ENCODE results near the gene LPAR2. TPM values are rescaled to one million over a fixed set of nuclear protein-coding genes. Genes with fewer than 3 reads are reported as not detected.

LPAR2 gene
- total RNA-seq, 1 donor = 0.72 TPM

DNA sequence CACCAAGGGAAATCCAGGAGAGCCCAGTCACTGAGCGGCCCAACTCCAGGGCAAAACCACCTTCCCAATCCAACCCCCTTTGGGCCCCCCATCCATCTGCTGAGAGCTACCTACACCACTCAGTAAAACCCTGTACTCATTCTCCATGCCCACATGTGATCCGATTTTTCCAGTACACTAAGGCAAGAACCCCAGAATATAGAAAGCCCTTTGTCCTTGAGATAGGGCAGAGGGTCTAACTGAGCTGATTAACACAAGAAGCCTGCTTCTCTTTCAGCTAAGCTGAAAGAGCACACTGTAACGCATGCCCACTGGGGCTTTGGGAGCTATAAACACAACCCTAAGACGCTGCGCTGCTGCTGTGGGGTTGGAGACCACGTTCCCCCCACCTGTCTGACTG is 45.5 kb downstream of the LPAR2 start:
- Histone ChIP-seq H3K36me3 (ENCODE audit: insufficient read depth, low read length) (no peaks in the 10 kb centered on the region), H3K27ac (ENCODE audit: low read depth, low read length) (no peak overlapping the region), H3K79me2 (ENCODE audit: insufficient read depth, low read length) (no peaks in the 10 kb centered on the region), H3K4me1 (ENCODE audit: insufficient read depth, low read length) (no peaks in the 10 kb centered on the region), H2AFZ (ENCODE audit: low read length) (no peak overlapping the region), H3K4me2 (ENCODE audit: insufficient read depth, low read length) (no peak overlapping the region), H3K27me3 (ENCODE audit: insufficient read depth, low read length) (no peaks in the 10 kb centered on the region), H3K4me3 (ENCODE audit: insufficient read depth, low read length) (no peak overlapping the region), H3K9me3 (ENCODE audit: low read depth, low read length) (no peaks in the 10 kb centered on the region), H4K20me1 (ENCODE audit: insufficient read depth, low read length) (no peaks in the 10 kb centered on the region)
- DNase-seq (ENCODE audit: insufficient read length, low spot score, missing footprints) = no peak
- TF ChIP-seq CTCF (IDR thresholded peaks at IDR 0.05; ENCODE audit: extremely low read depth, low read depth, low read length) = no peak

DNA sequence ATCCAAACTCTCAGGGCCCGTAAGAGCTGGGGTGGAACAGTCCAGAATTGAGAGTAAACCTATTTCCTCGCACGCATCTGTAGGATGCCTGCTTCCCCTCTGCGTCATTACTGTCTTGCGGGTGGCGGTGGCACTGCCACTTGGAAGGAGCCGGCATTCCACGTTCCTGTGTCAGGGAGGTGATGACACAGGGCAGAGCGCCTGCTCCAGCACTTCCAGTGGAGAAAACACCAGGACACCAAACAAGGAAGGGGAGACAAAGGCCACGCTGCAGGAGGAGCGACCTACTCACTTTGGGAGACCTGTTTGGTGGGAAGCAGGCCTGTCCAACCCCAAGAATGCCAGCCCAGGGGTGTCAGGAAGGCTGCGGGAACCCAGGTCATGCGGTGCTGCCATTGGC is 46.6 kb downstream of the LPAR2 start:
- no peaks in the 10 kb centered on the region for H3K4me1 ChIP-seq (ENCODE audit: insufficient read depth, low read length)
- H4K20me1 ChIP-seq (ENCODE audit: insufficient read depth, low read length) = no peaks in the 10 kb centered on the region
- H3K9me3 ChIP-seq (ENCODE audit: low read depth, low read length) = no peaks in the 10 kb centered on the region
- H3K79me2 ChIP-seq (ENCODE audit: insufficient read depth, low read length) = no peaks in the 10 kb centered on the region
- no peaks in the 10 kb centered on the region for H3K27me3 ChIP-seq (ENCODE audit: insufficient read depth, low read length)
- no peak for TF ChIP-seq CTCF (IDR thresholded peaks at IDR 0.05; ENCODE audit: extremely low read depth, low read depth, low read length)
- H2AFZ ChIP-seq (ENCODE audit: low read length) = no peak overlapping the region
- no peak overlapping the region for H3K4me3 ChIP-seq (ENCODE audit: insufficient read depth, low read length)
- H3K4me2 ChIP-seq (ENCODE audit: insufficient read depth, low read length) = no peak overlapping the region
- H3K36me3 ChIP-seq (ENCODE audit: insufficient read depth, low read length) = no peaks in the 10 kb centered on the region
- peak; percentile 4 for DNase-seq (ENCODE audit: insufficient read length, low spot score, missing footprints)
- H3K27ac ChIP-seq (ENCODE audit: low read depth, low read length) = no peak overlapping the region

DNA sequence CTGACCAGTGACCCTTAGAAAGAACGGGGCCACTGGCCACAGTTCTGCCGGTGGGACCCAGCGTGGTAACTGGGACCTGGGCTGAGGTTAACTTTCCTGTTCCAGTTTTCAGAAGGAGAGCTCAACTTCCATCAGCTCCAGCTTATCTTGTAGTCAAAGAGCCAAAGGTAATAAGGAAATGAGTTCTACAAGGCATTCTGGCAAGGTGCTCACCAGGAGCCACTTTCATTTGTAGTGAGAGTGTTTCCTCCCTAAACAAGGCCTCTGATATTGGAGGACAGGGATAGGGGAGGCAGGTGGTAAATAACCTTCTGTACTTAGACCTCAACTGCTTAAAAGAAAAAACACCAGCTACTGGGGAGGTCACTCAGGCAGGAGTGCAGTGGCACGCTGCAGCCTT is 47.6 kb downstream of the LPAR2 start:
- no peaks in the 10 kb centered on the region for H3K4me1 ChIP-seq (ENCODE audit: insufficient read depth, low read length)
- no peaks in the 10 kb centered on the region for H3K9me3 ChIP-seq (ENCODE audit: low read depth, low read length)
- no peaks in the 10 kb centered on the region for H3K79me2 ChIP-seq (ENCODE audit: insufficient read depth, low read length)
- no peak for DNase-seq (ENCODE audit: insufficient read length, low spot score, missing footprints)
- no peak overlapping the region for H2AFZ ChIP-seq (ENCODE audit: low read length)
- H3K27me3 ChIP-seq (ENCODE audit: insufficient read depth, low read length) = no peaks in the 10 kb centered on the region
- no peaks in the 10 kb centered on the region for H4K20me1 ChIP-seq (ENCODE audit: insufficient read depth, low read length)
- no peak for TF ChIP-seq CTCF (IDR thresholded peaks at IDR 0.05; ENCODE audit: extremely low read depth, low read depth, low read length)
- no peaks in the 10 kb centered on the region for H3K36me3 ChIP-seq (ENCODE audit: insufficient read depth, low read length)
- H3K4me2 ChIP-seq (ENCODE audit: insufficient read depth, low read length) = no peak overlapping the region
- no peak overlapping the region for H3K27ac ChIP-seq (ENCODE audit: low read depth, low read length)
- no peak overlapping the region for H3K4me3 ChIP-seq (ENCODE audit: insufficient read depth, low read length)

- Histone ChIP-seq H3K79me2 (ENCODE audit: insufficient read depth, low read length) (no peaks in the 10 kb centered on the region), H3K4me2 (ENCODE audit: insufficient read depth, low read length) (no peak overlapping the region), H3K4me1 (ENCODE audit: insufficient read depth, low read length) (no peaks in the 10 kb centered on the region), H3K27me3 (ENCODE audit: insufficient read depth, low read length) (no peaks in the 10 kb centered on the region), H2AFZ (ENCODE audit: low read length) (no peak overlapping the region), H4K20me1 (ENCODE audit: insufficient read depth, low read length) (no peaks in the 10 kb centered on the region), H3K27ac (ENCODE audit: low read depth, low read length) (no peak overlapping the region), H3K36me3 (ENCODE audit: insufficient read depth, low read length) (no peaks in the 10 kb centered on the region), H3K4me3 (ENCODE audit: insufficient read depth, low read length) (no peak overlapping the region), H3K9me3 (ENCODE audit: low read depth, low read length) (no peaks in the 10 kb centered on the region)
- peak; percentile 39 for DNase-seq (ENCODE audit: insufficient read length, low spot score, missing footprints)
- TF ChIP-seq CTCF (IDR thresholded peaks at IDR 0.05; ENCODE audit: extremely low read depth, low read depth, low read length) = no peak
Observed at GRCh38 chr19:19579533-19580361, 48.3 kb downstream of the LPAR2 start.
